GM12878 (cell line): ENCODE data around the gene CACHD1. TPM values are rescaled to one million over a fixed set of nuclear protein-coding genes. Genes with fewer than 3 reads are reported as not detected.
"Not testable (repeated sequence)": the region's sequence is repeated elsewhere in the genome, so short reads cannot be mapped to it uniquely, and the experiment has no call there.

Experiments used
- ATAC-seq: fragments of 200-7000 bp; cut with Tn5 transposase; 3 replicates; pipeline ENCODE4 v1.9.1; 2020; ENCODE audit warnings: mild to moderate bottlenecking, moderate library complexity
- BruUV-seq: library from RNA; stranded (reverse); fragments of 400-500 nt; replicated peaks from 2 replicates; lab custom pipeline; 2021; lab: Mats Ljungman, UMichigan
- CTCF ChIA-PET: fragments of 300-600 bp; sonication (Branson Sonifier 250); formaldehyde crosslinking; extraction: SDS; loops from one replicate; lab custom pipeline; 2021; ENCODE audit warnings: inconsistent platforms; lab: Yijun Ruan, JAX
- POLR2A ChIA-PET: fragments of 350-600 bp; formaldehyde crosslinking; extraction: SDS; loops from one replicate; lab custom pipeline; 2021; ENCODE audit warnings: inconsistent platforms; lab: Charles Lee
- RAD21 ChIA-PET: fragments of 300-600 bp; sonication (Branson Sonifier 250); formaldehyde crosslinking; loops from one replicate; lab custom pipeline; 2023; ENCODE audit warnings: antibody characterized with exemption; ENCODE audit not compliant: unreplicated experiment; lab: Charles Lee
- SMC1A ChIA-PET: fragments of 300-600 bp; sonication (Branson Sonifier 250); formaldehyde crosslinking; loops from one replicate; lab custom pipeline; 2023; ENCODE audit not compliant: unreplicated experiment, uncharacterized antibody; lab: Charles Lee
- DNase-seq: peaks from one replicate; pipeline ENCODE4 v3.0.0-alpha.2; 2011; ENCODE audit warnings: low read depth, low spot score
- FAIRE-seq: peaks from 3 replicates; lab custom pipeline; 2011; peaks lifted over from hg19 to GRCh38; lab: Jason Lieb, UNC
- H2AFZ ChIP-seq: 2 replicates; pipeline ENCODE4 v1.6.0; 2011; ENCODE audit warnings: low read depth, low read length, control low read depth; ENCODE audit not compliant: control insufficient read depth
- H3K27ac ChIP-seq: 2 replicates; pipeline ENCODE4 v1.5.1; 2011; ENCODE audit warnings: control low read depth; ENCODE audit not compliant: control insufficient read depth, insufficient read depth
- H3K27me3 ChIP-seq, 2 experiments: replicated peaks in 1 of 2; 2 replicates each; pipeline versions ENCODE4 v1.6.0 to v1.6.1; 2011; ENCODE audit warnings: low read length in 1 of 2; ENCODE audit not compliant: control insufficient read depth in 2 of 2, insufficient read depth in 2 of 2
- H3K36me3 ChIP-seq, 2 experiments: 2 replicates each; pipeline ENCODE4 v1.5.1; 2011; ENCODE audit warnings: low read length in 1 of 2; ENCODE audit not compliant: control insufficient read depth in 2 of 2, insufficient read depth in 2 of 2
- H3K4me1 ChIP-seq: 2 replicates; pipeline ENCODE4 v1.6.1; 2011; ENCODE audit warnings: mild to moderate bottlenecking, low read length, moderate library complexity, mixed read lengths; ENCODE audit not compliant: control insufficient read depth, insufficient read depth
- H3K4me2 ChIP-seq: 2 replicates; pipeline ENCODE4 v1.6.0; 2011; ENCODE audit warnings: control low read depth; ENCODE audit not compliant: control insufficient read depth, insufficient read depth
- H3K4me3 ChIP-seq: fragments of 200-600 bp; sonication (generic); 2 replicates; pipeline ENCODE4 v1.5.1; 2016
- H3K79me2 ChIP-seq: 2 replicates; pipeline ENCODE4 v1.6.0; 2011; ENCODE audit warnings: low read length; ENCODE audit not compliant: control insufficient read depth, insufficient read depth
- H3K9ac ChIP-seq: 2 replicates; pipeline ENCODE4 v1.8.0; 2011; ENCODE audit warnings: low read length, control low read depth, mixed read lengths; ENCODE audit not compliant: control insufficient read depth, insufficient read depth
- H3K9me3 ChIP-seq: replicated peaks from 3 replicates; pipeline ENCODE4 v1.5.1; 2011; ENCODE audit warnings: mild to moderate bottlenecking, low read length; ENCODE audit not compliant: control insufficient read depth, insufficient read depth
- H4K20me1 ChIP-seq: 2 replicates; pipeline ENCODE4 v1.6.0; 2011; ENCODE audit not compliant: control insufficient read depth, insufficient read depth
- BCL3 ChIP-seq: IDR thresholded peaks from 2 replicates; pipeline ENCODE4 v1.6.1; 2011; ENCODE audit warnings: borderline replicate concordance, low read depth, mild to moderate bottlenecking, moderate library complexity, low read length; ENCODE audit not compliant: insufficient read depth, poor library complexity, severe bottlenecking
- BRCA1 ChIP-seq: IDR thresholded peaks from 2 replicates; pipeline ENCODE4 v1.6.1; 2011; ENCODE audit warnings: low read depth, low read length, improper control_type of control experiment
- CBX3 ChIP-seq: fragments of 200-600 bp; sonication (generic); IDR thresholded peaks from 2 replicates; pipeline ENCODE4 v1.6.1; 2016; ENCODE audit warnings: low read depth, borderline replicate concordance
- CHD4 ChIP-seq: fragments of 200-600 bp; sonication (generic); IDR thresholded peaks from 2 replicates; pipeline ENCODE4 v1.6.1; 2016; ENCODE audit warnings: mild to moderate bottlenecking
- CREB1 ChIP-seq: IDR thresholded peaks from 2 replicates; pipeline ENCODE4 v1.6.1; 2012; ENCODE audit warnings: low read depth, mild to moderate bottlenecking, inconsistent platforms
- DPF2 ChIP-seq: fragments of 450-650 bp; IDR thresholded peaks from 2 replicates; pipeline ENCODE4 v1.6.1; 2017; ENCODE audit warnings: mild to moderate bottlenecking
- E2F8 ChIP-seq: fragments of 450-650 bp; IDR thresholded peaks from 2 replicates; pipeline ENCODE4 v1.6.1; 2018; ENCODE audit warnings: mild to moderate bottlenecking, low read depth, moderate library complexity; ENCODE audit not compliant: partially characterized antibody
- EP300 ChIP-seq, 2 experiments: fragments of 150-350 bp in 1 of 2; IDR thresholded peaks; 2 replicates each; pipeline ENCODE4 v1.6.1; 2011 to 2012; ENCODE audit warnings: low read depth in 2 of 2, low read length in 2 of 2, borderline replicate concordance in 1 of 2, improper control_type of control experiment in 1 of 2, inconsistent platforms in 1 of 2; ENCODE audit not compliant: control insufficient read depth in 1 of 2
- HDAC2 ChIP-seq: fragments of 200-600 bp; sonication (generic); IDR thresholded peaks from 2 replicates; pipeline ENCODE4 v1.6.1; 2017
- JUNB ChIP-seq: IDR thresholded peaks from 2 replicates; pipeline ENCODE4 v1.6.1; 2016; ENCODE audit warnings: antibody characterized with exemption, mild to moderate bottlenecking
- KLF5 ChIP-seq: fragments of 450-650 bp; IDR thresholded peaks from 2 replicates; pipeline ENCODE4 v1.6.1; 2014; ENCODE audit warnings: mild to moderate bottlenecking; ENCODE audit not compliant: partially characterized antibody
- NFIC ChIP-seq: IDR thresholded peaks from 2 replicates; pipeline ENCODE4 v1.6.1; 2012; ENCODE audit warnings: low read depth, mild to moderate bottlenecking, inconsistent platforms, low read length, moderate library complexity
- NFXL1 ChIP-seq: fragments of 450-650 bp; IDR thresholded peaks from 2 replicates; pipeline ENCODE4 v1.6.1; 2017; ENCODE audit warnings: antibody characterized with exemption, mild to moderate bottlenecking, borderline replicate concordance
- PAX8 ChIP-seq: fragments of 450-650 bp; IDR thresholded peaks from 2 replicates; pipeline ENCODE4 v1.6.1; 2017; ENCODE audit warnings: mild to moderate bottlenecking, moderate library complexity
- POU2F2 ChIP-seq: IDR thresholded peaks from 3 replicates; pipeline ENCODE4 v1.6.1; 2011; ENCODE audit warnings: low read depth, mild to moderate bottlenecking, low read length, borderline replicate concordance
- SREBF2 ChIP-seq: IDR thresholded peaks from 2 replicates; pipeline ENCODE4 v1.6.1; 2012; ENCODE audit warnings: mild to moderate bottlenecking, low read length
- TAF1 ChIP-seq: IDR thresholded peaks from 2 replicates; pipeline ENCODE4 v1.6.1; 2011; ENCODE audit warnings: mild to moderate bottlenecking, low read depth, low read length, borderline replicate concordance
- ZNF217 ChIP-seq: fragments of 450-650 bp; IDR thresholded peaks from 2 replicates; pipeline ENCODE4 v1.6.1; 2017; ENCODE audit warnings: antibody characterized with exemption, mild to moderate bottlenecking
- WGBS: methylation state at CpG from one replicate; pipeline ENCODE4 v1.1.6; 2016; ENCODE audit warnings: low lambda C conversion rate; ENCODE audit not compliant: insufficient replicate concordance, insufficient coverage; ENCODE audit errors: missing lambda C conversion rate; 5-methylcytosine and 5-hydroxymethylcytosine counted together
- in situ Hi-C: fragments of 300-500 bp; cut with MboI; formaldehyde crosslinking; loops from 9 replicates; pipeline ENCODE4 v1.14.3; 2018; ENCODE audit warnings: mixed read lengths
- intact Hi-C: fragments of 100-400 bp; cut with micrococcal nuclease; formaldehyde crosslinking; loops from one replicate; pipeline ENCODE4 v1.14.2; 2022; ENCODE audit not compliant: unreplicated experiment
- polyA plus RNA-seq, 11 experiments: library from polyadenylated mRNA; depleted of rRNA in 4 of 11; unstranded in 6 of 11; stranded (reverse) in 5 of 11; fragments of >200 nt; fragmentation: Nextera tagmentation in 4 of 11; fragmentation: Illumina TruSeq in 1 of 11; extraction: Ambion mirVana in 4 of 11; extraction: Trizol in 1 of 11; gene quantifications; 1 replicate in 1 of 11; 2 replicates in 10 of 11; pipeline versions ENCODE4 v1.2.1 to v1.2.3, GENCODE V29; 2011 to 2016; ENCODE audit warnings: inconsistent platforms in 2 of 11, missing spikeins in 2 of 11, low read depth in 1 of 11
- total RNA-seq, 4 experiments: library from RNA; depleted of rRNA in 3 of 4; stranded (reverse); fragments of >200 nt in 3 of 4; fragmentation: Illumina TruSeq in 1 of 4; extraction: Trizol in 1 of 4; gene quantifications; 2 replicates each; pipeline versions ENCODE4 v1.2.1 to v1.2.3, GENCODE V29; 2013 to 2021

Gene CACHD1
- total and polyA plus RNA-seq, 10 of the 15 experiments (the other 5 are each of a cell fraction or from before 2014, with no cell fraction given) = 0.03 TPM; not detected in 9

- H4K20me1 ChIP-seq = no peaks in the 10 kb centered on the region
- H3K79me2 ChIP-seq = no peaks in the 10 kb centered on the region
- ATAC-seq = no peak
- no peak overlapping the region for H3K4me2 ChIP-seq
- H3K4me1 ChIP-seq = no peaks in the 10 kb centered on the region
- no peaks in the 10 kb centered on the region for H3K36me3 ChIP-seq
- FAIRE-seq = no peak
- H3K9me3 ChIP-seq = no peaks in the 10 kb centered on the region; the same call in 2 of the 3 replicates
- H3K9ac ChIP-seq = no peak overlapping the region
- H3K4me3 ChIP-seq = no peak overlapping the region
- no TSS peak for BruUV-seq
- H3K27me3 ChIP-seq = no peaks in the 10 kb centered on the region; a peak in 1 of 4 replicates
- intact Hi-C loops (no loop called here), in situ Hi-C loops (no loop called here)
- 50% methylated on average over 6 of the region's 6 CpGs for WGBS
- ChIA-PET CTCF (no interaction called here), RAD21 (no interaction called here), POLR2A (no interaction called here), SMC1A (no interaction called here)
- DNase-seq = no peak
- no peak overlapping the region for H2AFZ ChIP-seq
- no peak overlapping the region for H3K27ac ChIP-seq
- TF ChIP-seq NFXL1 = no peak
- no peak for TF ChIP-seq ZNF217
- no peak for TF ChIP-seq DPF2
- TF ChIP-seq CREB1 = no peak
- no peak for TF ChIP-seq KLF5
- TF ChIP-seq SREBF2 = no peak
- TF ChIP-seq BRCA1 = no peak
- no peak for TF ChIP-seq HDAC2
- no peak for TF ChIP-seq E2F8
- TF ChIP-seq CHD4 = no peak
- no peak for TF ChIP-seq TAF1
- no peak for TF ChIP-seq EP300 (IDR thresholded peaks at IDR 0.05; ENCODE audit: borderline replicate concordance in 1 of 2, control insufficient read depth in 1 of 2, low read depth in 2 of 2, low read length in 2 of 2)
- TF ChIP-seq POU2F2 = no peak
- no peak for TF ChIP-seq NFIC
- no peak for TF ChIP-seq PAX8
- no peak for TF ChIP-seq BCL3
- TF ChIP-seq CBX3 = no peak
- TF ChIP-seq JUNB = no peak
Measured at GRCh38 chr1:64608651-64609048, 138.7 kb downstream of the CACHD1 start.

DNA sequence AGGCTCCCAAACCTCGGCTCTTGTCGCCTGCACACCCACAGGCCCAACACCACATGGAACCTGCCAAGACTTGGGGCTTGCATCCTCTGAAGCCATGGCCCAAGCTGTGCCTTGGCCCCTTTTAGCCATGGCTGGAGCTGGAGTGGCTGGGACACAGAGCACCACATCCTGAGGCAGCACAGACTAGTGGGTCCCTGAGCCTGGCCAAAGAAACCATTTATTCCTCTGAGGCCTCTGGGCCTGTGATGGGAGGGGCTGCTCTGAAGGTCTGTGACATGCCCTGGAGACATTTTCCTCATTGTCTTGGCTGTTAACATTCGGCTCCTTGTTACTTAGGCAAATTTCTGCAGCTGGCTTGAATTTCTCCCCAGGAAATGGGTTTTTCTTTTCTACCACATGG lies 141.0 kb downstream of the CACHD1 start:
- H3K9me3 ChIP-seq, CTCF ChIA-PET, H3K4me1 ChIP-seq, RAD21 ChIA-PET, H3K36me3 ChIP-seq, POLR2A ChIA-PET, H4K20me1 ChIP-seq, in situ Hi-C loops, ATAC-seq, H3K9ac ChIP-seq, H3K79me2 ChIP-seq, FAIRE-seq, intact Hi-C loops, H3K27ac ChIP-seq, BruUV-seq, H3K4me3 ChIP-seq, SMC1A ChIA-PET, H3K27me3 ChIP-seq, H3K4me2 ChIP-seq, DNase-seq, H2AFZ ChIP-seq: not testable (repeated sequence)
- WGBS = 20% methylated on average over 3 of the region's 3 CpGs
